NCI-H524 (cell line): ENCODE data around the gene NODAL.
A peak's percentile ranks its signal among the peaks of the same experiment; 100 is the strongest.

Experiments used
- DNase-seq, 2 experiments: peaks; one replicate each; lab custom pipeline; 2025; lab: John Stamatoyannopoulos, UW

Gene NODAL

GRCh38 chr10:70462349-70462984 lies 21.0 kb upstream of the NODAL start:
- peak; percentile 27 to 33 for DNase-seq

- peak in 1 of 2 experiments; percentile 27 for DNase-seq
These were observed 20.2 kb upstream of the NODAL start for GRCh38 chr10:70461397-70462348.

GRCh38 chr10:70459774-70460490 lies 18.5 kb upstream of the NODAL start:
- DNase-seq = no peak

GRCh38 chr10:70459061-70459773 lies 17.7 kb upstream of the NODAL start:
- no peak for DNase-seq

- DNase-seq = peak in 1 of 2 experiments; percentile 18
These were observed 17.0 kb upstream of the NODAL start for GRCh38 chr10:70458329-70459060.

- no peak for DNase-seq
These were observed 16.4 kb upstream of the NODAL start for GRCh38 chr10:70457759-70458305.

- no peak for DNase-seq
These were observed 14.7 kb upstream of the NODAL start for GRCh38 chr10:70456164-70456563.

GRCh38 chr10:70455213-70455630 lies 13.7 kb upstream of the NODAL start:
- no peak for DNase-seq

GRCh38 chr10:70448236-70448635 lies 6.8 kb upstream of the NODAL start:
- no peak for DNase-seq

GRCh38 chr10:70445718-70446657 lies 4.5 kb upstream of the NODAL start:
- DNase-seq = no peak

- DNase-seq = no peak
These were observed 3.3 kb upstream of the NODAL start for GRCh38 chr10:70444744-70445143.

- no peak for DNase-seq
These were observed 979 bp upstream of the NODAL start for GRCh38 chr10:70442332-70442988.

GRCh38 chr10:70441895-70442309 lies 421 bp upstream of the NODAL start:
- no peak for DNase-seq

GRCh38 chr10:70440296-70441160 lies 953 bp downstream of the NODAL start:
- no peak for DNase-seq

GRCh38 chr10:70437721-70438120 lies 3.8 kb downstream of the NODAL start:
- no peak for DNase-seq

GRCh38 chr10:70435241-70436085 lies 6.0 kb downstream of the NODAL start:
- DNase-seq = no peak

GRCh38 chr10:70433581-70434280 lies 7.8 kb downstream of the NODAL start:
- no peak for DNase-seq
